KMS-11 (cell line): ENCODE measurements around the gene BTBD10.

Source experiments
- H2AFZ ChIP-seq: fragments of 200-600 bp; sonication (generic); 2 replicates; pipeline ENCODE4 v1.6.1; 2016; ENCODE audit warnings: antibody characterized with exemption, mixed run types, low read depth
- H3K27ac ChIP-seq: fragments of 200-600 bp; sonication (generic); 2 replicates; pipeline ENCODE4 v1.6.1; 2016; ENCODE audit warnings: mild to moderate bottlenecking, mixed run types
- H3K27me3 ChIP-seq: fragments of 200-600 bp; sonication (generic); 2 replicates; pipeline ENCODE4 v1.6.1; 2017; ENCODE audit warnings: mild to moderate bottlenecking, low read depth, mixed run types, moderate library complexity; ENCODE audit not compliant: insufficient read depth
- H3K36me3 ChIP-seq: fragments of 200-600 bp; sonication (generic); 2 replicates; pipeline ENCODE4 v1.6.1; 2017; ENCODE audit warnings: mild to moderate bottlenecking, mixed run types; ENCODE audit not compliant: insufficient read depth
- H3K4me1 ChIP-seq: fragments of 200-600 bp; sonication (generic); 2 replicates; pipeline ENCODE4 v1.6.1; 2016; ENCODE audit warnings: mild to moderate bottlenecking, low read depth, mixed run types; ENCODE audit not compliant: poor library complexity, severe bottlenecking
- H3K4me2 ChIP-seq: fragments of 200-600 bp; sonication (generic); 2 replicates; pipeline ENCODE4 v1.7.0; 2016; ENCODE audit warnings: mild to moderate bottlenecking, mixed run types
- H3K4me3 ChIP-seq: fragments of 200-600 bp; sonication (generic); IDR thresholded peaks from 2 replicates; pipeline ENCODE4 v1.6.1; 2017; ENCODE audit warnings: low read depth, low read length, mixed read lengths; ENCODE audit not compliant: insufficient read depth
- H3K79me2 ChIP-seq: fragments of 200-600 bp; sonication (generic); 2 replicates; pipeline ENCODE4 v1.6.1; 2016; ENCODE audit warnings: low read depth, mixed run types; ENCODE audit not compliant: insufficient read depth
- H3K9ac ChIP-seq: fragments of 200-600 bp; sonication (generic); 2 replicates; pipeline ENCODE4 v1.6.1; 2016; ENCODE audit warnings: mild to moderate bottlenecking, mixed run types
- H4K20me1 ChIP-seq: fragments of 200-600 bp; sonication (generic); 2 replicates; pipeline ENCODE4 v1.6.1; 2016; ENCODE audit warnings: mild to moderate bottlenecking, mixed run types; ENCODE audit not compliant: insufficient read depth
- TF ChIP-seq, protein P1 (sequence below): fragments of 200-600 bp; sonication (generic); conservative IDR thresholded peaks from 2 replicates; pipeline ENCODE4 v1.6.1; 2017; ENCODE audit warnings: low read depth, mild to moderate bottlenecking, antibody characterized with exemption, low read length, moderate library complexity, mixed read lengths

Gene BTBD10

DNA sequence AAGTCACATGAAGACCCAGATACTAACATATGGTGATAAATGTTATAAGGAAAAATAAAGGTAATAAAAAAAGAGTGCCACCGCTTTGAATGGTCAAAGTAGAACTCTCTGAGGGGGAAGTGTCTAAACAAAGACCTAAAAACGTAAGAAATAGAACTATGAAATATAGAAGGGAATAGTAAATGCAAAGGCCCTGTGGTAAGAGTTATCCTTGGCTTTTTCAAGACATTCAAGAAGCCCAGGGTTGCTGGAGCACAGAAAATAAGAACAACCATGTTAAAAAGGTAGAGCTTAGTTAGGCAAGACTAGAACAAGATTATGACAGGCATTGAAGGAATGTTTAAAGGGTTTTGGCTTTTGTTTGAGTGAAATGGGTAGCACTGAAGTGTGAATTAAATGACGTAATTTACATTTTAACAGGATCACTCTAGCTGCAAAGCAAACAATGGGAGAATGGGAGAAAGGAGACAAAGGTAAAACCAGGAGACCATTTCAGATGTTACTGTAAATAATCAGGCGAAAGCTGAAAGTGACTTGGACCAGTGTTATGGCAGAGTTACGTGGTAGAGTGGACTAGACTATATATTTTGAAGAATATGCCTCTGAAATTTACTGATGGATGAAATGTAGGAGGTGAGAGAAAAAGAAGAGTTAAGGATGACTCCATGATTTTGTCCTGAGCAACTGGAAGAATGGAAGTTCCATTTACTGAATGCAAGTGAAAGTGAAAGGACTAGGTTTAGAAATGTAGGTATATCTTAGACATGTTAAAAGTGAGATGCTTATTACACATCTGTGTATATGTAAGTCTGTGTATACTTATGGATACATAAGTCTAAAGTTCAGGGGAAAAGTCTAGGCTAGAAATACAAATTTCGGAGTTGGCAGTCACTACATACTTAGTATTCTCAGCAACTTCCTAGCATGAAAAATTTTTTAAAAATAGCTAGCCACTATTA is 28.5 kb downstream of the BTBD10 start:
- H3K9ac ChIP-seq = no peak overlapping the region
- H3K79me2 ChIP-seq = no peaks in the 10 kb centered on the region; the same call in 1 of the 2 replicates
- no peak overlapping the region for H3K27ac ChIP-seq
- H3K4me3 ChIP-seq = no peak overlapping the region
- no peak overlapping the region for H3K4me2 ChIP-seq
- TF ChIP-seq, protein P1, sequence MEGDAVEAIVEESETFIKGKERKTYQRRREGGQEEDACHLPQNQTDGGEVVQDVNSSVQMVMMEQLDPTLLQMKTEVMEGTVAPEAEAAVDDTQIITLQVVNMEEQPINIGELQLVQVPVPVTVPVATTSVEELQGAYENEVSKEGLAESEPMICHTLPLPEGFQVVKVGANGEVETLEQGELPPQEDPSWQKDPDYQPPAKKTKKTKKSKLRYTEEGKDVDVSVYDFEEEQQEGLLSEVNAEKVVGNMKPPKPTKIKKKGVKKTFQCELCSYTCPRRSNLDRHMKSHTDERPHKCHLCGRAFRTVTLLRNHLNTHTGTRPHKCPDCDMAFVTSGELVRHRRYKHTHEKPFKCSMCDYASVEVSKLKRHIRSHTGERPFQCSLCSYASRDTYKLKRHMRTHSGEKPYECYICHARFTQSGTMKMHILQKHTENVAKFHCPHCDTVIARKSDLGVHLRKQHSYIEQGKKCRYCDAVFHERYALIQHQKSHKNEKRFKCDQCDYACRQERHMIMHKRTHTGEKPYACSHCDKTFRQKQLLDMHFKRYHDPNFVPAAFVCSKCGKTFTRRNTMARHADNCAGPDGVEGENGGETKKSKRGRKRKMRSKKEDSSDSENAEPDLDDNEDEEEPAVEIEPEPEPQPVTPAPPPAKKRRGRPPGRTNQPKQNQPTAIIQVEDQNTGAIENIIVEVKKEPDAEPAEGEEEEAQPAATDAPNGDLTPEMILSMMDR = no peak
- H3K4me1 ChIP-seq = peaks cover 29% of the 10 kb centered on the region
- H4K20me1 ChIP-seq = no peaks in the 10 kb centered on the region
- no peak overlapping the region for H2AFZ ChIP-seq
- H3K36me3 ChIP-seq = no peaks in the 10 kb centered on the region
- no peaks in the 10 kb centered on the region for H3K27me3 ChIP-seq

DNA sequence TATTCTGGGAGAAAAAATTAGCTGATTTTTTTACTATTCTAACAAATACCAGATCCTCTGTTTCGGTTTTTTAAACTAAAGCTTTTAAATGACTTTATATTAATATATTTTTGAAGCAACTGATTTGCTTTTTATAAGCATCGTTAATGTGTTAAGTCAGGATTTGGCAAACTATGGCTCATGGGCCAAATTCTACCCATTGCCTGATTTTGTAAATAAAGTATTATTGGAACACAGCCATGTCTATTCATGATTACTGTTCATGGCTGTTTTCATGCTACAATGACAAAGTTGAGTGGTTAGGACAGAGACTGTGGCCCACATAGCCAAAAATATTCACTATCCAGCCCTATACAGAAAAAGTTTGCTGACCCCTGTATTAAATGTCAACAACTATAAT is 29.6 kb downstream of the BTBD10 start:
- no peak overlapping the region for H3K9ac ChIP-seq
- no peak overlapping the region for H3K4me2 ChIP-seq
- TF ChIP-seq, protein P1 = no peak
- H3K4me3 ChIP-seq = no peak overlapping the region
- H3K36me3 ChIP-seq = no peaks in the 10 kb centered on the region
- H3K79me2 ChIP-seq = no peaks in the 10 kb centered on the region; the same call in 1 of the 2 replicates
- no peaks in the 10 kb centered on the region for H3K27me3 ChIP-seq
- H2AFZ ChIP-seq = no peak overlapping the region
- no peak overlapping the region for H3K27ac ChIP-seq
- peaks cover 29% of the 10 kb centered on the region for H3K4me1 ChIP-seq
- no peaks in the 10 kb centered on the region for H4K20me1 ChIP-seq

DNA sequence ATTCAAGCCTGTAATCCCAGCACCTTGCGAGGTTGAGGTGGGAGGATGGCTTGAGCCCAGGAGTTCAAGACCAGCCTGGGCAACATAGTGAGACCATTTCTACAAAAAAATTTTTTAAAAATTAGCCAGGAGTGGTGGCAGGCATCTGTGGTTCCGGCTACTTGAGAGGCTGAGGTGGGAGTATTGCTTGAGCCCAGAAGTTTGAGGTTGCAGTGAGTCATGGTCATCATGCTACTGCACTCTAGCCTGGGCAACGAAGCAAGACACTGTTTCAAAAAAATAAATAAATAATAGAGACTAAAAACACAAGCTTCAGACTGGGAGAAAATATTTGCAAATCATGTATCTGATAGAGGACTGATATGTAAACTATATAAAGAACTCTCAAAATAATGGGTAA is 33.2 kb downstream of the BTBD10 start:
- no peak overlapping the region for H2AFZ ChIP-seq
- TF ChIP-seq, protein P1 = no peak
- no peaks in the 10 kb centered on the region; the same call in 1 of the 2 replicates for H3K79me2 ChIP-seq

DNA sequence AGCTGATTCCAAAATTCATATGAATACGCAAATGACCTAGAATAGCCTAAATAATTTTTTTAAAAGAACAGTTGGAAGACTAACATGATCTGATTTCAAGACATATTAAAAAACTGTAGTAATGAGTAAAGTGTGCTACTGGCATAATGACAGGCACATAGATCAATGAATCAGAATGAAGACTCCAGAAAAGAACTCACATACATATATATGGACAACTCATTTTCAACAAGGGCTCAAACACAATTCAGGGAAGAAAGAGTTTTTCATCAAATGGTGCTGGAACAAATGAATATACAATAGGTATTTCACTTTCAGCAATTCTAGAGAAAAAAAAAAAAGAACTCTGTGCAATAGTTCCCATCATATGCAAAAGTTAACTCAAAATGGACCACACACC is 33.7 kb downstream of the BTBD10 start:
- H3K27ac ChIP-seq = no peak overlapping the region
- no peaks in the 10 kb centered on the region for H4K20me1 ChIP-seq
- H3K9ac ChIP-seq = no peak overlapping the region
- H3K79me2 ChIP-seq = no peaks in the 10 kb centered on the region; the same call in 1 of the 2 replicates
- H3K27me3 ChIP-seq = no peaks in the 10 kb centered on the region
- no peaks in the 10 kb centered on the region for H3K36me3 ChIP-seq
- no peak overlapping the region for H3K4me2 ChIP-seq
- TF ChIP-seq, protein P1 = no peak
- no peak overlapping the region for H2AFZ ChIP-seq
- peaks cover 19% of the 10 kb centered on the region for H3K4me1 ChIP-seq
- H3K4me3 ChIP-seq = no peak overlapping the region

More for the DNA sequence above, 33.2 kb downstream of the BTBD10 start:
- Histone ChIP-seq H3K9ac (no peak overlapping the region), H3K4me3 (no peak overlapping the region), H3K27me3 (no peaks in the 10 kb centered on the region), H3K4me1 (peaks cover 23% of the 10 kb centered on the region), H3K36me3 (no peaks in the 10 kb centered on the region), H3K4me2 (no peak overlapping the region), H4K20me1 (no peaks in the 10 kb centered on the region), H3K27ac (no peak overlapping the region)
